Putamen (tissue), 1 donor: ENCODE measurements around the gene GREB1L.

ENCODE experiments used
- DNase-seq: peaks from one replicate; pipeline ENCODE4 v3.0.0-alpha.2; 2016; ENCODE audit warnings: low spot score

The GREB1L gene

DNA sequence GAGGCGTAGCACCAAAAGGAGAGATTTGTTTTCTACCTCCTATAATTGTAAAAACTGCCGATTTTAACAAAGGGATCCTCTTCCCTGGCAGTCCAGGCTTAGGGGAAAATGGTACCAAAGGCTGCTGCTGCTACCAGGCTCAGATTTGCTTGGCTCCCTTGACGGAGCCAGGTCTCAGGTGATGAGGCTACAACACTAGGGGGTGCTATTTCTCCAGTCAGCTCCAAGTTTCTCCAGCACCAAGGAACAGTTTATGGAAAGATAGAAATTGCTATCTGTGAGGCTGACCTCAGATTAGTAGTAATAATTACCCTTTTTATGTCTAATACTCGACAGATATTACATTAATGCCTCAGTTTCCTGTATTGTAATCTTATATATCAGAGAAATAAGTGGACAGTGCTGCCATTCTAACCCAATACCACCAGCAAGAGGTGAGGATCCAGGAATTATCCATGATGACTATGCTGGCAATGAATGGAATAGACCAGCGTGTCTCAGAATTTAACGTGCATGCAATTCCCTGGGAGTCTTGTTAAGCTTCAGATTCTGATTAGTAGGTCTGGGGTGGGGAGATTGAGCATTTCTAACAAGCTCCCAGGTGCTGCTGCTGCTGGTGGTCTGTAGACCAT lies 247.2 kb downstream of the GREB1L start:
- peak; percentile 42 for DNase-seq

DNA sequence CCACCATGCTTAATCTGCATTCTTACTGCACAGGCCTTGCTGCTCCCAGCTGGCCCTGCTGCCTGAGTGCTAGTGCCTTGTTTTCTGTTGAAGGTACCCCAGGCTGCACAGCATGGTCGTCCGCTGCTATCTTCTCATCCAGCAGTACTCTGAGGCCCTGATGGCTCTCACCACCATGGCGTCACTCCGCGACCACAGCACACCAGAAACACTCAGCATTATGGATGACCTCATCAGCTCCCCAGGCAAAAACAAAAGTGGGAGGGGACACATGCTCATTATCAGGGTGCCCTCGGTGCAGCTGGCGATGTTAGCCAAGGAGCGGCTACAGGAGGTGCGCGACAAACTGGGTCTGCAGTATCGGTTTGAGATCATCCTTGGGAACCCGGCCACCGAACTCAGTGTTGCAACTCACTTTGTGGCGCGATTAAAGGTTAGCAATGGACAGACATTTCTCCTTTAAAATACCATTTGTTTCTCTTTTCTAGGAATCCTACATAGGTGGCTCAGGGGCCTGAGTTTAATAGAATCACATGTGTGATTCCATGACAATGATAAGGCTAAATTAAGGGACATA lies 248.0 kb downstream of the GREB1L start:
- DNase-seq = no peak

DNA sequence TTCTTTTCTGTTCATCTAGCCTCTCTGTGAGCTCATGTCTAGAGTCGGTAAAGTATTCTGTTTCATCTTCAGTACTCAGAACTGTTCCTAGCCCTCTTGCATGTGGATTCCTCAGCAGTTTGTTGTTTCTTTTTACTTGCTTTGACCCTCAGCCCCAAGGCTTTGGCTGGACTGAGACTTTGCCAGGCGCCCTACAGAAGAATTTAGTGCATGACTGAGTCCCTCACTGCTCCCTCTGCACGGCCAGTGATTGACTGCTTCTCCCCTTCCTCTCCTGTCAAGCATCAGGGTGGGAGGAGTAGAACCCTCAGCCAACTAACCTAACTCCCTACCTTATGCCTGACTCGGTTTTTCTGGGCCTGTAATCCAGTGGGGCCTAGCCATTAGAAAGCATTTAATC lies 248.7 kb downstream of the GREB1L start:
- no peak for DNase-seq

DNA sequence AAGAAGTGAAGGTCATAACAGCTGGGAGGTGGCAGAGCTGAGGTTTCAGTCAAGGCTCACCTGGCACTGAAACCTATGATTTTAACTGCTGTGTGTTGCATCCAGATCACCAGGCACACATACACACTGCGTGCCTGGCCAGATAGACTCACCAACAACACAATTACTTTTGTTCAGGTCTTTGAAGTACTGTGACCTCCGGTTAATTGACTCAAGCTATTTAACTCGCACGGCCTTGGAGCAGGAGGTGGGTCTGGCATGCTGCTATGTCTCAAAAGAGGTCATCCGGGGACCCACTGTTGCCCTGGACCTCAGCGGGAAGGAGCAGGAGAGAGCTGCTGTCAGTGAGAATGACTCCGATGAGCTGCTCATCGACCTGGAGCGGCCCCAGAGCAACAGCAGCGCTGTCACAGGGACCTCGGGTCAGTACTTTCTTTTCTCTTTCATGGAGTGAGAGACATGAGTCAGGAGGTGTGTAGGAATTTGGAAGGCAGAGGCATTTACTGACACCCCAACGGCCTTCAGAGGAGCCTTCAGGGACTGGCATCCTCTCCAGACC lies 254.3 kb downstream of the GREB1L start:
- DNase-seq = no peak

DNA sequence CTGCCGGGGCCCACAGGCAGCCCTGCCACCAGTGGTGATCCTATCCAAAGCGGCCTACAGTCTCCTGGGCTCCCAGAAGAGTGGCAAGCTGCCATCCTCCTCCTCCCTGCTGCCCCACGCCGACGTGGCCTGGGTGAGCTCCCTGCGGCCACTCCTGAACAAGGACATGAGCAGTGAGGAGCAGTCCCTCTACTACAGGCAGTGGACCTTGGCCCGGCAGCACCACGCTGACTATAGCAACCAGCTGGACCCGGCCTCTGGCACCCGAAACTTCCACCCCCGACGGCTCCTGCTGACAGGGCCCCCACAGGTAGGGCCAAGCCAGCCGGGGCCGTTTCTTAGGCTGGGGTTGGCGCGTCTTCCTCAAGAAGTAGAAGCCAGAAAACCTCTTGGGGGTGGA lies 258.0 kb downstream of the GREB1L start:
- DNase-seq = no peak

DNA sequence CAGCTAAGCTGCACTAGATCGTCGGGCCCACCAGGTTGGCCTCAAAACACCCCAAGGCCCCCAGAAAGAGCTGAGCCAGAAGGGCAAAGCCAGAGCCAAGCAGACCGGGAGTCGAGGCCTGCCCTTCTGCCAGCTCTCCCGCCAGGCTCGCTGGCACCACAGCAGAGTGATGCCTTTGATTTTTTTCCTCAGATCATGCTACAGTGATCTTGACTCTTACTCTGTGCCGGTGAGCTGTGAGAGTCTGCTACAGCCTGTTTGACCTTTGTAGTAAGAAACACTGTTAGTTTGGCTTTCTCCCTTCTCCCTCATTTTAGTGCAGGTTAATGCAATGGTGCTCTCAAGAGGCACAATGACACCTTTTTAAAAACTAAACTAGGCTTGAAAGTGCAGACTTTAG lies 260.6 kb downstream of the GREB1L start:
- DNase-seq = no peak

DNA sequence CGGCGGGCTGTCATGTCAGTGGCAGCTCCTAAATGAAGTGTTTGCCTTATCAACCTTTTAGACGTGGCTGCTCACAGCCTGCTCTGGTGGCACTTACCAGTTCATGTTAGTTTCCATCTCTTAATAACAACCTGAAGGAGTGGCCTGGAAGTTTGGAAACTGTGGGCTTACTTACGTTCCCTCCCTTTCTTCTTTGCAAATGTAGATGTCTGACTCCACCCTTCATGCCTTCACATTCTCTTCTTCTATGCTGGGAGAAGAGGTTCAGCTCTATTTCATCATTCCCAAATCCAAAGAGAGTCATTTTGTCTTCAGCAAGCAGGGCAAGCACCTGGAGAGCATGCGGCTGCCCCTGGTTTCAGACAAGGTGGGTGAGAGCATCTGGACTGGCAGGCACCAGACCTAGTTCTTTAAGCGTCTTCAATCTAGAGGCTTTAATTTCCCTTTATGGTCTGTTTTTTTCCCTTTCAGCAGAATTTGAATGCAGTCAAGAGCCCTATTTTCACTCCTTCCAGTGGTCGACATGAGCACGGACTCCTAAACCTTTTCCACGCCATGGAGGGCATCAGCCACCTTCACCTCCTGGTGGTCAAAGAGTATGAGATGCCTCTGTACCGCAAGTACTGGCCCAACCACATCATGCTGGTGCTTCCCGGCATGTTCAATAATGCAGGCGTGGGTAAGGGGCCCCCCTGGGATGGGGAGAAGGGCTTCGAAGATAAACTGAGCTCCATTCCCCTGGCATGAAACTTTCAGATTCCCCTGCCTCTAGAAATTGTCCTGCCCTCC lies 266.1 kb downstream of the GREB1L start:
- DNase-seq = no peak

DNA sequence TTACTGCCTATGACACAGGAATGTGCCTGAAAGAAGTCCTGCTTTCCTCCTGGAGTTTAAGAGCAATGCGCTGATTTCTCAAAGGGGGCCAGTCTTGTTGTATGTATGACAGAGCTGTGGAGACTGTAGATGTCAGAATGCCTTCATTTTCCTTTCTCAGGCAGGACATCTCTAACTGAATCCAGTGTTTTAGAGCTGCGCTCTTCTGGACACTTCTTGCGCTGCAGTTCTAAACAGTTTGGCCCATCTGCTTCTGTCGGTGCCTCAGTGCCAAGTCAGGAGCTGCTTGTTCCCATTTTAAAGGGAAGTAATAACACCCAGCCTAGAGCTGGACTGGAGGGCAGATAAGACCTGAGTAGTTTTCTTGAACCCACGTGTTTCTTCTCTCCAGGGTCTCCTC lies 267.0 kb downstream of the GREB1L start:
- no peak for DNase-seq

DNA sequence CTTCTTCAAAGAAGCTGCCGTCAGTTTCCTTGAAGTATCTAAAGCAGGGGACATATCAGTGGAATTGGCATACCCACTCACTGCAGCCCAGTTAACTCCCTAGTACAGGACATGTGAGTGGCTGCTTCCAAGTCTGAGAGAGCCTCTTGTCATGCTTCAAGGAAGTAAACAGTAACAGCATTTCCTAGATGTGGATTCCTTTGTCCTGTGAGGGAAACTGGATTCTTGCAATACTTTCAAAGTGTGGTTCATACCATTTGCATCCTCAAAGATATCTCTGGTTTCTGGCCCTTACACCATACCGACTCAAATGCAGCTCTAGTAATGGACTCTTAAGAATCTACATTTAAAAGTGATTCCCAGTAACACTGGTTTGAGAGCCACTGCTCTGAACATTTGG lies 271.3 kb downstream of the GREB1L start:
- DNase-seq = no peak

DNA sequence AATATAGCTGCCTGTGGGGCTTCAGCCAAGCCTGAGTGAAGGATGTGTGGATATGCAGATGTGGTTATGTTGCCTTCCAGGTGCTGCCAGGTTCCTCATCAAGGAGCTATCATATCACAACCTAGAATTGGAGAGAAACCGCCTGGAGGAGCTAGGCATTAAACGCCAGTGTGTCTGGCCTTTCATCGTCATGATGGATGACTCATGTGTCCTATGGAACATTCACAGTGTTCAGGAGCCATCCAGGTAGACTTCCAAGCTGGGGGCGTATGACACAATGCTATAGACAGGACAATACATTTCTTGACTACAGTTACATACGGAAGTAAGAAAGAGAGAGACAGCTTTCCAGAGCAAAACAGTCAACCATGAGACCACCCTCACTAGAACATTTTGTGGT lies 271.7 kb downstream of the GREB1L start:
- no peak for DNase-seq

DNA sequence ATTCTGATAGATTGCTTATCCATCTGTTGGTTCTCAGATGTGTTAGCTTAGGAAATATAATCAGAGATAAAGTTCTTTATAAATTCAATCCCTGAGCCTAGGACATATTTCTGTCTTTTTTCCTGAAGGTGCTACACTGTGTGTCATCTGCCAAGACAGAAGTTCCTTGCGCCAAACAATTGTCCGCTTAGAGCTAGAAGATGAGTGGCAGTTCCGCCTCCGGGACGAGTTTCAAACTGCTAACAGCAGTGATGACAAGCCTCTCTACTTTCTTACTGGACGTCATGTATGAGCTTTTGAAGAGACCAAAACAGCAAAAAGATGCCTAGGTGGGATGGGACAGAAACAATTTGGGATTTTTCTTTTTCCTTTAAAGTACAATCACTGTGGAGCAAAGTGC lies 280.5 kb downstream of the GREB1L start:
- DNase-seq = no peak

DNA sequence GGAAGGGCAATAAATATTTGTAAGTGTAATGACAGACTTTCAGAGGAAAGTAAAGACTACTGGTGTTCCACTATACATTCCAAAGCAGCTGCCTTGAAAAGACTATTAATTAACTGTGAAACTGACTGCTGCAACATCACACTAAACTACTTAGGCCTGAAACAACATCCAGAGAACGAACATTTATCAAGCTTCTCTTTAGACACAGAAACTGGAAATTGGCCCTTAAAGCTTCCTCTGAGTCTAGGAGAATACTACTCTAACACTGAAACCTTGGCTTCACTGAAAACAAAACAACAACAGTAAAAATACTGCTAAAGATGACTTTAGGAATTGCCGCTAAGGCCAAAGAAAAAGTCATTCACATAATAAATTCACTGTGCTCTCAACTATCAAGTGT lies 283.9 kb downstream of the GREB1L start:
- DNase-seq = no peak

DNA sequence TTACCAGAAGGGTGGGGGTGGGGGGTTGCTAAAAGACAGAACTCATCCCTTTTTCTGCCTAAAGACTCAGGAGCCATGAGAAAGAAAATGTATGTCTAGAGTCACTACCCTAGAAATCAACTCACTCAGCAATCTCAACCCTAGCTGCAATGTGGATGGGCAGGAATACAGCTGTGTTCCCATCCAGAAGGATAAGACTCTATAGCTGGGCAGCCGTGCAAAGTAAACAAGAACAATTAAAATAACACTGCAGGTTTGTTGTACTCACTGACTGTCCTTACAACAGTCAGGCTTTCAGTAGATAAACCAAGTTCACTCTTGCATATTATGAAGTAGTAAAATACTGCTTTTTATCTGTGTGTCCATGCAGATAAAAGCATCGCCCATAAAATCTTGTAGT lies 284.4 kb downstream of the GREB1L start:
- no peak for DNase-seq

DNA sequence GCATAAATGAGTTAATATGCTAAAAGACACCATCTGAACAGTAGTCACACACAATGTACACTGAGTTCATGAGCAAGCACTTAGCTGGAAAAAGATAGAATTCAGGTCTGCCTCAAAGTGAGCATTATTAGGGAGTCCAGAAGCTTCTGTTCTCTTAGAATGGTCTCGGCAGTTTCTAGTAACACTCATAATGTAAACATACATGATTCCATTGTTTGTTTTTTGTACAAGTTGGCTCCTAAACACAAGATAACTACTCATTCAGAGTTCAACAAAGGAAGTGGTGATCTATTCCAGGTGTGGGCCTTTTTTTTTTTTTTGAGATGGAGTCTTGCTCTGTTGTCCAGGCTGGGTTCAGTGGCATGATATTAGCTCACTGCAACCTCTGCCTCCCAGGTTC lies 292.3 kb downstream of the GREB1L start:
- no peak for DNase-seq

DNA sequence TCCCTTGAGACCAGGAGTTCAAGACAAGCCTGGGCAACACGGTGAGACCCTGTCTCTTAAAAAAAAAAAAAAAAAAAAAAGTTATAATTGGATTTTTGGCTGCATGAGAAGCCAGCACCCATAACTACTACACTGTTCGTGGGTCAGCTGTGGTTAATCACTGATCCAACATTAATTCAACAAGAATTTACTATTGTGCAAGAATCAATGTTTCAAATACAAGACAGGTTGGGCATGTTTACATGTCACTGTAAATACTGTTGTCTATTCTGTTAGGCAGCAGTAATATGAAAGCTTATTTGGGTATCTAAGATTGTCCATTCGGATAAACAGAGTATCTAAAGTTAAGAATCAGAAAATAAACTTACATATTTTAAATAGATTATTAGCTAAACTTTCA lies 296.2 kb downstream of the GREB1L start:
- DNase-seq = no peak

DNA sequence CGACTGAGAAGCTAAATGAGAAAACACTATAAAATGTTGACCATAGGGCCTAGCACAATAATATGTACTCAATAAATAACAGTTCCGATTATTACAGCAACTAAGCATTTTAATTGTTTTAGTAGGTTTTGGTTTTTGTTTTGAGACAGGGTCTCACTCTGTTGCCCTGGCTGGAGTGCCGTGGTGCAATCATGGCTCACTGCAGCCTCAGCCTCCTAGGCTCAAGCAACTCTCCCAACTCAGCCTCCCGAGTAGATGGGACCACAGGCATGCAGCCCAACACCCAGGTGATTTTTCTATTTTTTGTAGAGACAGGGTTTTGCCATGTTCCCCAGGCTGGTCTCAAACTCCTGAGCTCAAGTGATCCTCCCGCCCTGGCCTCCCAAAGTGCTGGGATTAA lies 304.4 kb downstream of the GREB1L start:
- no peak for DNase-seq

DNA sequence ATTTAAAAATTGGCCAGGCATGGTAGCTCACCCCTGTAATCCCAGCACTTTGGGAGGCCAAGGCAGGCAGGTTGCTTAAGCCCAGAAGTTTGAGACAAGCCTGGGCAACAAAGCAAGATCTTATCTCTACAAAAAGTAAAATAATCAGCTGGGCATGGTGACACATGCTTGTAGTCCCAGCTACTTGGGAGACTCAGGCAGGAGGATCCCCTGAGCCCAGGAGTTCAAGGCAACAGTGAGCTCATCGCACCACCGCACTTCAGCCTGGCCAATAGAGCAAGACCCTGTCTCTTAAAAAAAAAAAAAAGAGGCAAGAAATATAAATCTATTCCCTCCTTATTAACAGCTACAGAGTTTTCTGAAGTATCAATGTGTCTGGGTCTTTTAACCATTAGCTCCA lies 306.6 kb downstream of the GREB1L start:
- no peak for DNase-seq

DNA sequence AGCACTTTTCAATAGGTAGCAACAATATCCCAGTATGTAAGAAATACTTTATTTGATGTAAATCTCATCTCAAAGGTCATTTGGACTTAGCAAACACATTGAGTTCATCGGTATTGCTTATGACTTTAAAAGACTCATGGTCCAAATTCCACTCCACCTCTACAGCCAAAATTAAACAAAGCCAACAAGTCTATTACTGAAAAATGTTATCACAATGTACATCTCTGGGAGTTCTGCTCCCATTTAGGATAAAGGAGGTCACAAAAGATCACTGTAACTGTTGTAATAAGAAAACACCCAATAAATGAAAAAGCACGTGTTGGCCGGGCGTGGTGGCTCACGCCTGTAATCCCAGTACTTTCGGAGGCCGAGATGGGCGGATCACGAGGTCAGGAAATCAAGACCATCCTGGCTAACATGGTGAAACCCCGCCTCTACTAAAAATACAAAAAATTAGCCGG lies 308.5 kb downstream of the GREB1L start:
- no peak for DNase-seq

DNA sequence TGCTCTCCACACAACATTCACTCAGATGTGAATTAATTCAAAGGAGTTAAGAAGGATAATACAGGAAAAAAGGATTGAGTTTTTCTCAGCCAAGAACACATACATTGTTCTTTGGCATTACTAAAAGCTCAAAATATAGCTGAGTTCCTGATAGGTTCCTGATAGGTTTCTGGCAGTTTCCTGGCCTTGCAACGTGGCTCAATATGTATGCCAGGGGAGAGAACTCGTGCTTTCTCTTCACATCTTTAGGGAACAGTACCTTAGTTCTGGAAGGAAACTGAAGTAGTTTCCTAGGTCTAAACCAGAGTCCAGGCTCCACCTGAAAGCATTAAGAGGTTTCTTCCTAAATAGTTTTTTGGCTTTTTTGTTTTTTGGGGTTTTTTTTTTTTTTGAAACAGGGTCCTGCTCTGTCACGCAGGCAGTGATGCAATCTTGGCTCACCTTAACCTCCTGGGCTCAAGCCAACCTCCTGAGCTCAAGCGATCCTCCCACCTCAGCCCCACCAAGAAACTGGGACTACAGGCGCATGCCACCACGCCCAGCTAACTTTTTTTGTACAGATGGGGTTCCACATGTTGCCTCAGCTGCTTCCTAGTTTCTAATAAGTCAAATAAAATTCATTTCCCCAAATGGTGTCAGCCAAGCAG lies 315.7 kb downstream of the GREB1L start:
- DNase-seq = no peak

DNA sequence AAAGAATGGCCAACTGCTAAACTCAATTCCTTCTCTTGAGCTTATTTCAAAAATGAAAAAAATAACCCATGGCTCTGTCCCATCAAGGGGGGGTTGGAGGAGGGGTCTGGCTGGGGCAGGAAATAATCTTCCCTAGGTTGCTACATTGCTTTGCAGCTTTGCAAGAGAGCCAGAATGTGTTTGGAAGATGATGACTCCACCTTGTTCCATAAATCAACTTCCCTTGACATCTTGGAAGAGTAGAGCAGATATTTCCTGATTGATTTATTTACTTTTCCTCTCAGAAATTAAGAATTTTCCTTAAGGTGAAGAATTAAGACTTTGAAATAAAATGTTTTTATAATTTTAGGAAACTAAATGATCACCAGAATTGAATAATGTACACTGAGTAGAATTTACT lies 317.2 kb downstream of the GREB1L start:
- DNase-seq = no peak

DNA sequence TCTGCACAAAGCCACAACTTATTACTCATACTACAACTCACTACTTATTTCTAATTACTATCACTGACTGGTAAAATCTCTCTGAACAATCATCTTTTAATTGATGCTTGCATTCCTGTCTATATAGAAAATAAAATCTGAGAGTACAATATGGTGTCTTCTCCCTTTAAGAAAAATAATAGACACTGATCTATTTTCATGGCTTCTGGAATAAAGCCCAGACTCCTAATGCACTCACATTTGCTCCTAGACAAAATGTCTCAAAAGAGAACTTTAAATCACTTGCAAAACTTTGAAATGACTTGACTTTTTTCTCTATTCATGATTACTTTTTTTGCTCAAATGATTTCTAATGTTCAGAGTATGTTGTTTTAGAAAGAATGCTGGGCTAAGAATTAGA lies 329.7 kb downstream of the GREB1L start:
- no peak for DNase-seq
